HG03097 (cell line): ENCODE measurements around the gene BAZ2B.
A peak's percentile ranks its signal among the peaks of the same experiment; 100 is the strongest.
"Not testable (repeated sequence)": the region's sequence is repeated elsewhere in the genome, so short reads cannot be mapped to it uniquely, and the experiment has no call there.

ENCODE experiments used
- ATAC-seq: cut with Tn5 transposase; IDR thresholded peaks from one replicate; pipeline ENCODE4 v1.9.1; 2021; ENCODE audit not compliant: unreplicated experiment, low FRiP score

BAZ2B gene

DNA sequence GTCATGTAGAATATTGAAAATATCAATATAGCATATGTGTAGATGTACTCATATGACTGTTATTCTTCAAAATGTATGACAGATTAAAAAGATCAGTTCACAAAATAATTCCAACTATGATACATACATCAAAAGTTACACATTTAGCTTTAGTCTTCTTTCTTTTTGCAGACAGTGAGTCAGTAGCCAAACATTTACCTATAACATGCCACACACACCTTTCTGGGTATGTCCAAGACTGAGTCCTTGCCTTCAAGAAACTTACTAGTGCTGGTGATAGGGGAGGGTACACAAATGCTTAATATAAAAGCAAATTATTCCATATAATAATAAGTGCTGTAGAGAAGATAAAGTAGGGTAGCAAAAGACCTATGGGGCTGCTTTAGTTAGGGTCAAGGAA lies 176.9 kb downstream of the BAZ2B start:
- no peak for ATAC-seq

GRCh38 chr2:159438720-159439353 lies 177.5 kb downstream of the BAZ2B start:
- ATAC-seq, result no peak

- ATAC-seq, result no peak
Observed at GRCh38 chr2:159438284-159438683, 178.1 kb downstream of the BAZ2B start.

- ATAC-seq, result no peak
Observed at GRCh38 chr2:159432610-159433009, 183.7 kb downstream of the BAZ2B start.

DNA sequence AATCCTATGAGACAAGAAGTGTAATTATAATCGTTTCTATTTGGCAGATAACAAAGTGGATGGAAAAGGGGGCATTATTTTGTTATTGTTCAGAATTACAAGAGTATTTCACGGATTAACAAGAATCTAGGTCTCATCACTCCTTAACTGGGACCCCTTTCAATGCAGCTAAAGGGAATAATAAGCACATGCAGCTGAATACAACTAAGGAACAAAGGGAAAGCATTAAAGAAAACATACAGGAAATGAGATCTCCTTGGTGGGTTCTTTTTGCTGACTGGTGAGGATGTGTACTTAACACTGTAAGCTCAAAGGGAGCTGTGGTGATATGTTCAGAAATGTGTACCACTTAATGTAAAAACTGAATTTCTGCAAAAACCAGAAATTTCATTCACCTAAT lies 189.3 kb downstream of the BAZ2B start:
- no peak for ATAC-seq

DNA sequence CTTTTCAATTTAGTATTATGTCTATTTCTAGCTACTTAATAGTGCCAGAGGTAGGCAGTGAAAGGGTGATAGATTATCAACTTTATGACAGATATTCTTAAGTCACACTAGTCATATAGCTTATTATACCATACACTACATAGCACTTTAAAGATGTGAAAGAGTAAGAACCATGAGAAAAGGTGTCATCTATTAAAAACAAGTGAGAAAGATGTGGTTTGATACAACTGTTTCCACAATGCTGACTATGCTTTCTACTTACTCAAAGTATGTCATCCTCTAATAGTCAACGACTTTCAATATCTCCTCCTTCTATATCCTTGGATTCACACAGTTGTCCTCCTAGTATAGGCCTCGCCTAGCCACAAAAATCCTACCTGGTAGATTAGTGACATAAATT lies 196.9 kb downstream of the BAZ2B start:
- ATAC-seq, result no peak

GRCh38 chr2:159411460-159411859 lies 204.9 kb downstream of the BAZ2B start:
- no peak for ATAC-seq

- ATAC-seq, result no peak
Observed at GRCh38 chr2:159410276-159410675, 206.1 kb downstream of the BAZ2B start.

DNA sequence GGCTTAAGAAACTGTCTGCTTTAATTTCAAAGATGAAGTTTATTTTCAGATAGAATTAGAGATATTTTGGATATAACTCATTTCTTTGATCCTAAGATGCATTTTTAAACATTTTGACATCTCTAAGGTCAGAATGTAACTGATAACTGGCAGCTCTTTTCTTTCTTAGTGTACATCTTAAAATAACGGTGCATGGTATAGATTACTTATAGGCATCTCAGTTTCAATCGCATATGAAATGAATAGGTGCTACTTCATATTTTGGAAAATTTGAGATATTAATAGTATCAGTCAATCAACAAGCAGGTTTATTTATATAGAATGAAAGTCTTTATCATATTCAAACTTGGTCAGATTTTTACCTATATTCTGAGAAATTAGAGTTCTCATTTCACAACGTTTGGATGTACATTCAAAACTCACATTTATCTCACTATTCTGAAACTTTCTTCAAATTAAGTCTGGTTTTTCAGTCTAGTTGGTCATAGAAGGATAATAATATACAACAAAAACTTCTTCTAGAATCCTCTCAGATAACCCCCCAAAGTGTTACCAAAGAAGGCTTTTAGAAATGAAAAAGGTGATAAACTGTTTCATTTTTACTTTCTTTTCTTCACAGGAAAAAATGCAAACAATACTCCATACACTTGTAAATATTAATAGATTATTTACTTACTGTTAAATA lies 207.1 kb downstream of the BAZ2B start:
- no peak for ATAC-seq

DNA sequence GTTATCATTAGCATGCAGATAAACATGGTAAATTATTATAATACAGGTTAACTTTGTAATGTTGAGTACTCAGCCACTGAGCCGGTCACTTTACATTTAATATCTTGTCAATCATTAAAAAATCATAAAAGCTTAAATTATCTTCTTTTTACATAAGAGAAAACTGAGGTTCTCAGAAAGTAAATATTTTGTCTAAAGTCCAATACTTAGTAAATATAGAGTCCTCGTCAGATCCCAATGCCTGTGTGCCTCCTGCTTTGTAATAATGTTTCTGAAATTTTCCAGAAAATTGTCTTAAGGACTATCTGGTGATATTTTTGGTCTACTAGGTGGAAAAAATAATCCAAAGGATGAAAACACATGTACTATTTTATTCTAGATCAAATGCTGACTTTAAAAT lies 213.6 kb downstream of the BAZ2B start:
- no peak for ATAC-seq

DNA sequence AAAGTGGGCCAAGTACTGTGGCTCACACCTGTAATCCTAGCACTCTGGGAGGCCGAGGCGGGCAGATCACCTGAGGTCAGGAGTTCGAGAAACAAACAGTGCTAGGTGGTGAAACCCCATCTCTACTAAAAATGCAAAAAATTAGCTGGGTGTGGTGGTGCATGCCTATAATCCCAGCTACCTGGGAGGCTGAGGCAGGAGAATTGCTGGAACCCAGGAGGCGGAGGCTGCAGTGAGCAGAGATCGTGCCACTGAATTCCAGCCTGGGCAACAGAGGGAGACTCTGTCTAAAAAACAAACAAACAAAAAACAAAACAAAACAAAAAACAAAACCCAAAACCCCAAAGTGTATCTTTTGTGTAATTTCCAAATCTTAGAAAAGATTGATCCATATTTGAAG lies 214.2 kb downstream of the BAZ2B start:
- not testable (repeated sequence) for ATAC-seq

- no peak for ATAC-seq
Observed at GRCh38 chr2:159399716-159400415, 216.5 kb downstream of the BAZ2B start.

GRCh38 chr2:159396799-159397198 lies 219.5 kb downstream of the BAZ2B start:
- ATAC-seq, result no peak

- ATAC-seq, result no peak
Observed at GRCh38 chr2:159382447-159383028, 233.8 kb downstream of the BAZ2B start.

DNA sequence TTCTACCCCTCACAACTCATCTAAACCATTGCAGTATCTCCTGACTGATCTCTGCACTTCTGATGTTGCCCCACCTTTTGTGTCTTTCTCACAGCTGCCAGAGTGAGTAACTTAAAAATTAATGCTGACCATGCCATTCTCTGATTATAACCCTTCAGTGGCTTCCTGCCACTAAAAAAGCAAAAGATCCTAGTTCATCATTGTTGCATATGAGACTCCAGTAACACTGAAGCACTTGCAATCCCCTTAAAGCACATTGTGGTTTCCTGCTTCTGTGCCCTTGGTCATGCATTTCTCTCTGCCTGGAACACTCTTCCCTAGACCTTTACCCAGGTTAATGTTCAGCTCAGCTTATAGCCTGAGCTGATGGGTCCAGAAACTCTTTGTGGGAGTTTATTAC lies 234.8 kb downstream of the BAZ2B start:
- ATAC-seq, result peak; percentile 93

GRCh38 chr2:159380685-159381239 lies 235.6 kb downstream of the BAZ2B start:
- no peak for ATAC-seq

GRCh38 chr2:159379181-159379580 lies 237.2 kb downstream of the BAZ2B start:
- no peak for ATAC-seq

DNA sequence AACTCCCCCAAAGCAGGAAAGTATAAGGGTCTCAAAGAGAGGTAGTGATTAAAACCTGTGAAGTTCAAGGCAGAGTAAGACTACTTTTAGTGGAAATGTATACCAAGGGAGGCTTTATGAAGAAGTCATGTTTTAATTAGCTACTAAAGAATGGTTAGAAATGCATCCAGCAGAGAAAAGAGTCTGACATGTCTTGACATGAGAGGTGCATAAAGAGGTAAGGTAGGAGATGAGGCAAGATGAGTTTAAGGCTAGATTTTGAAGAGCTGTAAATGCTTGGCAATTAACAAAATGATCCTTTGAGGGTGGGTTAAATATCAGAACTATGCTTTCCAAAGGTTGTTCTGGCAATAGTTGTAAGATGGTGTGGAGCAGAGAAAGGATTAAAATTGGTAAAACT lies 241.1 kb downstream of the BAZ2B start:
- ATAC-seq, result no peak

DNA sequence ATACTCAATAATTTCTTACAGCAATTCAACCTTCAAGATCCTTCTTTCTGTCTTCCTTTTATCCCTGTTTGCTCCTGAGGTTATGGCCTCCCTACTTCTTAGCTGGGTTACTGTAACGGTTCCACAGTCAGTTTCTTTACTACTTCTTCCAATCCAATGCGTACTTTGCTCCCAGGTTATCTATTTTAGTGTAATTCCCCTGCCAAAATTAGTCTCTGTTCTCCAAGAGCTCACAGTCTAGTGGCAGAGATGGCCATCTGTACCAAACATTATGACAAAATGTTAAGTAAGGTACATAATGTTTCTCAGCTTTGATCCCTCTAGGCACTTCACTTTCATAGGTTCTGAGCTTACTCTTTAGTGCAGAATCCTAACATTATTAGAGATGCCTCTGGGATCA lies 244.8 kb downstream of the BAZ2B start:
- no peak for ATAC-seq

DNA sequence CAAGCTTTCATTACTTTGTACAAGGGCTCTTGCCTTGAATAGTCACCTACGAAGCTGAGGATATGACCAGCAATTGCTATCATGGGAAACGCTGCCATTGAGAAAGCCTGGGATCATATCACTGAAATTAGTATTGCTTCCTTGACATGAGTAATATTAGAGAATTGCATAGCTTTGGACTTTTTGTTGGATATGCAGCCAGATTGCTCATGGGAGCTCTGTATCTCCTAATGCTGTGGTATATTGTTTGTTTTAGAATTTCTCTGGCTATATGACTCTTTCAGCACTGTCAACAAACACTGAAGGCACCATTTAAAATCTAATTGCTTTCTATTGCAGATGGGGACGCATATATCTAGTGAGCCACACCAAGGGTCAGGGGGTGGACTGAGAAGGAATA lies 249.8 kb downstream of the BAZ2B start:
- no peak for ATAC-seq

DNA sequence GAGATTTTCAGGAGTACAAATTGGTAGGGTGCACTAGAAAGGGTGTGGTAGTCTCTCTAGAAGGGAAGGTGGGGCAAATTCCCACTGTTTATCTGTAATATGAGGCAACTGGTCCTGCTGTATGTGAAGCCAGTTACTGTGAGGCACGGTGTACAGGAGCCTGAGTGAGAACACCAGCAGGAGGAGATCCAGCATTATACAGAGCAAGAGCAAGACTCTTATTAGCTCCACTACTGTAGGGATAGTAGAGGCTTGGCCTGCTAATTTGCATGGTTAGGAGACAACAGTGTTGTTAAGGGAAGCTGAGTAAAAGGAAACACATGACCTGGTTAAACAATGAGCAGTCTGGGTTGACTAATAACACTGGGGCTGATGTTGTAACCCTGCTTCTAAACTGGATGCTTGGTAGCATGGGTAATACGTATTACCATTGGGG lies 253.5 kb downstream of the BAZ2B start:
- ATAC-seq, result no peak
